GM21576 (cell line): ENCODE measurements around the gene USP37.

Experiments
- ATAC-seq: cut with Tn5 transposase; IDR thresholded peaks from one replicate; pipeline ENCODE4 v1.9.1; 2021; ENCODE audit warnings: mild to moderate bottlenecking, moderate library complexity; ENCODE audit not compliant: unreplicated experiment

USP37 gene

GRCh38 chr2:218479595-218479994, 88.6 kb downstream of the USP37 start:
- no peak for ATAC-seq

GRCh38 chr2:218478544-218478943, 89.6 kb downstream of the USP37 start:
- no peak for ATAC-seq

- ATAC-seq, result no peak
These were observed 90.9 kb downstream of the USP37 start for GRCh38 chr2:218477247-218477646.

GRCh38 chr2:218476676-218477075, 91.5 kb downstream of the USP37 start:
- ATAC-seq, result no peak

- ATAC-seq, result no peak
These were observed 93.6 kb downstream of the USP37 start for GRCh38 chr2:218474527-218474926.

- no peak for ATAC-seq
These were observed 95.2 kb downstream of the USP37 start for GRCh38 chr2:218472988-218473387.

- no peak for ATAC-seq
These were observed 96.2 kb downstream of the USP37 start for GRCh38 chr2:218471982-218472381.

- ATAC-seq, result no peak
These were observed 97.1 kb downstream of the USP37 start for GRCh38 chr2:218471036-218471435.

- no peak for ATAC-seq
These were observed 97.7 kb downstream of the USP37 start for GRCh38 chr2:218470448-218470847.

- no peak for ATAC-seq
These were observed 102.0 kb downstream of the USP37 start for GRCh38 chr2:218465987-218466633.

GRCh38 chr2:218458598-218458997, 109.6 kb downstream of the USP37 start:
- ATAC-seq, result no peak

GRCh38 chr2:218456849-218457248, 111.3 kb downstream of the USP37 start:
- ATAC-seq, result no peak

GRCh38 chr2:218452079-218452478, 116.1 kb downstream of the USP37 start:
- ATAC-seq, result no peak

GRCh38 chr2:218448934-218449333, 119.2 kb downstream of the USP37 start:
- no peak for ATAC-seq

- no peak for ATAC-seq
These were observed 121.1 kb downstream of the USP37 start for GRCh38 chr2:218447072-218447471.

GRCh38 chr2:218446547-218446946, 121.6 kb downstream of the USP37 start:
- no peak for ATAC-seq

GRCh38 chr2:218445602-218446001, 122.5 kb downstream of the USP37 start:
- ATAC-seq, result no peak

- no peak for ATAC-seq
These were observed 123.3 kb downstream of the USP37 start for GRCh38 chr2:218444692-218445357.

- no peak for ATAC-seq
These were observed 129.6 kb downstream of the USP37 start for GRCh38 chr2:218438596-218438995.

- ATAC-seq, result no peak
These were observed 130.2 kb downstream of the USP37 start for GRCh38 chr2:218437969-218438368.

GRCh38 chr2:218436992-218437391, 131.2 kb downstream of the USP37 start:
- no peak for ATAC-seq
